ENCODE data around the gene MIGA2.

DNA sequence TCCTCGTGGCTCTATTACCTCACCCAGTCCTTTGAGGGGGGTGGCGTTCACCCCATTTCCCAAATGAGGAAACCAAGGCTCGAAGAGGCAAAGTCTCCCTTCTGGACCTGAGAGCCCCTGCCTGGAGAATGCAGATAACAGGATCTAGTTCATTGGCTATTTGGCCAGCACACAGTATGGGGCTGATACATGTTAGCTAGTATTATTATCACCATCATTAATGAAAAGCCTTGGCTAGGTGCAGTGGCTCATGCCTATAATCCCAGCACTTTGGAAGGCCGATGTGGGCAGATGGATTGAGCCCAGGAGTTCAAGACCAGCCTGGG is 12.6 kb upstream of the MIGA2 start:
- TF ChIP-seq, protein P1, sequence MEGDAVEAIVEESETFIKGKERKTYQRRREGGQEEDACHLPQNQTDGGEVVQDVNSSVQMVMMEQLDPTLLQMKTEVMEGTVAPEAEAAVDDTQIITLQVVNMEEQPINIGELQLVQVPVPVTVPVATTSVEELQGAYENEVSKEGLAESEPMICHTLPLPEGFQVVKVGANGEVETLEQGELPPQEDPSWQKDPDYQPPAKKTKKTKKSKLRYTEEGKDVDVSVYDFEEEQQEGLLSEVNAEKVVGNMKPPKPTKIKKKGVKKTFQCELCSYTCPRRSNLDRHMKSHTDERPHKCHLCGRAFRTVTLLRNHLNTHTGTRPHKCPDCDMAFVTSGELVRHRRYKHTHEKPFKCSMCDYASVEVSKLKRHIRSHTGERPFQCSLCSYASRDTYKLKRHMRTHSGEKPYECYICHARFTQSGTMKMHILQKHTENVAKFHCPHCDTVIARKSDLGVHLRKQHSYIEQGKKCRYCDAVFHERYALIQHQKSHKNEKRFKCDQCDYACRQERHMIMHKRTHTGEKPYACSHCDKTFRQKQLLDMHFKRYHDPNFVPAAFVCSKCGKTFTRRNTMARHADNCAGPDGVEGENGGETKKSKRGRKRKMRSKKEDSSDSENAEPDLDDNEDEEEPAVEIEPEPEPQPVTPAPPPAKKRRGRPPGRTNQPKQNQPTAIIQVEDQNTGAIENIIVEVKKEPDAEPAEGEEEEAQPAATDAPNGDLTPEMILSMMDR (conservative IDR thresholded peaks at IDR 0.05; ENCODE audit: low read depth in 2 of 2), result no peak
- TF ChIP-seq, protein P2, sequence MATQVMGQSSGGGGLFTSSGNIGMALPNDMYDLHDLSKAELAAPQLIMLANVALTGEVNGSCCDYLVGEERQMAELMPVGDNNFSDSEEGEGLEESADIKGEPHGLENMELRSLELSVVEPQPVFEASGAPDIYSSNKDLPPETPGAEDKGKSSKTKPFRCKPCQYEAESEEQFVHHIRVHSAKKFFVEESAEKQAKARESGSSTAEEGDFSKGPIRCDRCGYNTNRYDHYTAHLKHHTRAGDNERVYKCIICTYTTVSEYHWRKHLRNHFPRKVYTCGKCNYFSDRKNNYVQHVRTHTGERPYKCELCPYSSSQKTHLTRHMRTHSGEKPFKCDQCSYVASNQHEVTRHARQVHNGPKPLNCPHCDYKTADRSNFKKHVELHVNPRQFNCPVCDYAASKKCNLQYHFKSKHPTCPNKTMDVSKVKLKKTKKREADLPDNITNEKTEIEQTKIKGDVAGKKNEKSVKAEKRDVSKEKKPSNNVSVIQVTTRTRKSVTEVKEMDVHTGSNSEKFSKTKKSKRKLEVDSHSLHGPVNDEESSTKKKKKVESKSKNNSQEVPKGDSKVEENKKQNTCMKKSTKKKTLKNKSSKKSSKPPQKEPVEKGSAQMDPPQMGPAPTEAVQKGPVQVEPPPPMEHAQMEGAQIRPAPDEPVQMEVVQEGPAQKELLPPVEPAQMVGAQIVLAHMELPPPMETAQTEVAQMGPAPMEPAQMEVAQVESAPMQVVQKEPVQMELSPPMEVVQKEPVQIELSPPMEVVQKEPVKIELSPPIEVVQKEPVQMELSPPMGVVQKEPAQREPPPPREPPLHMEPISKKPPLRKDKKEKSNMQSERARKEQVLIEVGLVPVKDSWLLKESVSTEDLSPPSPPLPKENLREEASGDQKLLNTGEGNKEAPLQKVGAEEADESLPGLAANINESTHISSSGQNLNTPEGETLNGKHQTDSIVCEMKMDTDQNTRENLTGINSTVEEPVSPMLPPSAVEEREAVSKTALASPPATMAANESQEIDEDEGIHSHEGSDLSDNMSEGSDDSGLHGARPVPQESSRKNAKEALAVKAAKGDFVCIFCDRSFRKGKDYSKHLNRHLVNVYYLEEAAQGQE (IDR thresholded peaks at IDR 0.05; ENCODE audit: unreplicated experiment), result no peak
- TF ChIP-seq EZH2phosphoT487 (IDR thresholded peaks at IDR 0.05; ENCODE audit: unreplicated experiment), result no peak
- no peak for TF ChIP-seq JUNB (IDR thresholded peaks at IDR 0.05; ENCODE audit: unreplicated experiment)
- no peak for TF ChIP-seq ZNF331 (CRISPR knock-in tag; IDR thresholded peaks at IDR 0.05; ENCODE audit: low read depth)
- TF ChIP-seq, protein P3, sequence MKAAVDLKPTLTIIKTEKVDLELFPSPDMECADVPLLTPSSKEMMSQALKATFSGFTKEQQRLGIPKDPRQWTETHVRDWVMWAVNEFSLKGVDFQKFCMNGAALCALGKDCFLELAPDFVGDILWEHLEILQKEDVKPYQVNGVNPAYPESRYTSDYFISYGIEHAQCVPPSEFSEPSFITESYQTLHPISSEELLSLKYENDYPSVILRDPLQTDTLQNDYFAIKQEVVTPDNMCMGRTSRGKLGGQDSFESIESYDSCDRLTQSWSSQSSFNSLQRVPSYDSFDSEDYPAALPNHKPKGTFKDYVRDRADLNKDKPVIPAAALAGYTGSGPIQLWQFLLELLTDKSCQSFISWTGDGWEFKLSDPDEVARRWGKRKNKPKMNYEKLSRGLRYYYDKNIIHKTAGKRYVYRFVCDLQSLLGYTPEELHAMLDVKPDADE (IDR thresholded peaks at IDR 0.05), result no peak
- TF ChIP-seq POLR2AphosphoS5 (IDR thresholded peaks at IDR 0.05; ENCODE audit: low read depth), result no peak
- no peak for TF ChIP-seq CREB1 (CRISPR knock-in tag; IDR thresholded peaks at IDR 0.05; ENCODE audit: low read depth)
- no peak for TF ChIP-seq EZH2 (IDR thresholded peaks at IDR 0.05; ENCODE audit: low read depth, unreplicated experiment)
- no peak for TF ChIP-seq ZNF114 (CRISPR knock-in tag; IDR thresholded peaks at IDR 0.05)
- TF ChIP-seq STAT1 (IDR thresholded peaks at IDR 0.05; ENCODE audit: unreplicated experiment), result no peak
- TF ChIP-seq, protein P4, sequence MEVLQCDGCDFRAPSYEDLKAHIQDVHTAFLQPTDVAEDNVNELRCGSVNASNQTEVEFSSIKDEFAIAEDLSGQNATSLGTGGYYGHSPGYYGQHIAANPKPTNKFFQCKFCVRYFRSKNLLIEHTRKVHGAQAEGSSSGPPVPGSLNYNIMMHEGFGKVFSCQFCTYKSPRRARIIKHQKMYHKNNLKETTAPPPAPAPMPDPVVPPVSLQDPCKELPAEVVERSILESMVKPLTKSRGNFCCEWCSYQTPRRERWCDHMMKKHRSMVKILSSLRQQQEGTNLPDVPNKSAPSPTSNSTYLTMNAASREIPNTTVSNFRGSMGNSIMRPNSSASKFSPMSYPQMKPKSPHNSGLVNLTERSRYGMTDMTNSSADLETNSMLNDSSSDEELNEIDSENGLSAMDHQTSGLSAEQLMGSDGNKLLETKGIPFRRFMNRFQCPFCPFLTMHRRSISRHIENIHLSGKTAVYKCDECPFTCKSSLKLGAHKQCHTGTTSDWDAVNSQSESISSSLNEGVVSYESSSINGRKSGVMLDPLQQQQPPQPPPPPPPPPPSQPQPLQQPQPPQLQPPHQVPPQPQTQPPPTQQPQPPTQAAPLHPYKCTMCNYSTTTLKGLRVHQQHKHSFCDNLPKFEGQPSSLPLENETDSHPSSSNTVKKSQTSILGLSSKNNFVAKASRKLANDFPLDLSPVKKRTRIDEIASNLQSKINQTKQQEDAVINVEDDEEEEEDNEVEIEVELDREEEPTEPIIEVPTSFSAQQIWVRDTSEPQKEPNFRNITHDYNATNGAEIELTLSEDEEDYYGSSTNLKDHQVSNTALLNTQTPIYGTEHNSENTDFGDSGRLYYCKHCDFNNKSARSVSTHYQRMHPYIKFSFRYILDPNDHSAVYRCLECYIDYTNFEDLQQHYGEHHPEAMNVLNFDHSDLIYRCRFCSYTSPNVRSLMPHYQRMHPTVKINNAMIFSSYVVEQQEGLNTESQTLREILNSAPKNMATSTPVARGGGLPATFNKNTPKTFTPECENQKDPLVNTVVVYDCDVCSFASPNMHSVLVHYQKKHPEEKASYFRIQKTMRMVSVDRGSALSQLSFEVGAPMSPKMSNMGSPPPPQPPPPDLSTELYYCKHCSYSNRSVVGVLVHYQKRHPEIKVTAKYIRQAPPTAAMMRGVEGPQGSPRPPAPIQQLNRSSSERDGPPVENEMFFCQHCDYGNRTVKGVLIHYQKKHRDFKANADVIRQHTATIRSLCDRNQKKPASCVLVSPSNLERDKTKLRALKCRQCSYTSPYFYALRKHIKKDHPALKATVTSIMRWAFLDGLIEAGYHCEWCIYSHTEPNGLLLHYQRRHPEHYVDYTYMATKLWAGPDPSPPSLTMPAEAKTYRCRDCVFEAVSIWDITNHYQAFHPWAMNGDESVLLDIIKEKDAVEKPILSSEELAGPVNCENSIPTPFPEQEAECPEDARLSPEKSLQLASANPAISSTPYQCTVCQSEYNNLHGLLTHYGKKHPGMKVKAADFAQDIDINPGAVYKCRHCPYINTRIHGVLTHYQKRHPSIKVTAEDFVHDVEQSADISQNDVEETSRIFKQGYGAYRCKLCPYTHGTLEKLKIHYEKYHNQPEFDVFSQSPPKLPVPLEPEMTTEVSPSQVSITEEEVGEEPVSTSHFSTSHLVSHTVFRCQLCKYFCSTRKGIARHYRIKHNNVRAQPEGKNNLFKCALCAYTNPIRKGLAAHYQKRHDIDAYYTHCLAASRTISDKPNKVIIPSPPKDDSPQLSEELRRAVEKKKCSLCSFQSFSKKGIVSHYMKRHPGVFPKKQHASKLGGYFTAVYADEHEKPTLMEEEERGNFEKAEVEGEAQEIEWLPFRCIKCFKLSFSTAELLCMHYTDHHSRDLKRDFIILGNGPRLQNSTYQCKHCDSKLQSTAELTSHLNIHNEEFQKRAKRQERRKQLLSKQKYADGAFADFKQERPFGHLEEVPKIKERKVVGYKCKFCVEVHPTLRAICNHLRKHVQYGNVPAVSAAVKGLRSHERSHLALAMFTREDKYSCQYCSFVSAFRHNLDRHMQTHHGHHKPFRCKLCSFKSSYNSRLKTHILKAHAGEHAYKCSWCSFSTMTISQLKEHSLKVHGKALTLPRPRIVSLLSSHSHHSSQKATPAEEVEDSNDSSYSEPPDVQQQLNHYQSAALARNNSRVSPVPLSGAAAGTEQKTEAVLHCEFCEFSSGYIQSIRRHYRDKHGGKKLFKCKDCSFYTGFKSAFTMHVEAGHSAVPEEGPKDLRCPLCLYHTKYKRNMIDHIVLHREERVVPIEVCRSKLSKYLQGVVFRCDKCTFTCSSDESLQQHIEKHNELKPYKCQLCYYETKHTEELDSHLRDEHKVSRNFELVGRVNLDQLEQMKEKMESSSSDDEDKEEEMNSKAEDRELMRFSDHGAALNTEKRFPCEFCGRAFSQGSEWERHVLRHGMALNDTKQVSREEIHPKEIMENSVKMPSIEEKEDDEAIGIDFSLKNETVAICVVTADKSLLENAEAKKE (CRISPR knock-in tag; IDR thresholded peaks at IDR 0.05), result no peak
